Superior temporal gyrus (tissue), 1 donor: ENCODE data around the gene ATP7B.
"Not testable (repeated sequence)": the region's sequence is repeated elsewhere in the genome, so short reads cannot be mapped to it uniquely, and the experiment has no call there.

Experiments
- DNase-seq: peaks from one replicate; pipeline ENCODE4 v3.0.0-alpha.2; 2016; ENCODE audit errors: extremely low spot score

ATP7B gene

GRCh38 chr13:52010890-52011631, at the start of gene ATP7B:
Gene ATP7B (minus strand): TSS chr13:52011450. CDS start chr13:52011337, 113 bp downstream.
- DNase-seq: no peak

DNA sequence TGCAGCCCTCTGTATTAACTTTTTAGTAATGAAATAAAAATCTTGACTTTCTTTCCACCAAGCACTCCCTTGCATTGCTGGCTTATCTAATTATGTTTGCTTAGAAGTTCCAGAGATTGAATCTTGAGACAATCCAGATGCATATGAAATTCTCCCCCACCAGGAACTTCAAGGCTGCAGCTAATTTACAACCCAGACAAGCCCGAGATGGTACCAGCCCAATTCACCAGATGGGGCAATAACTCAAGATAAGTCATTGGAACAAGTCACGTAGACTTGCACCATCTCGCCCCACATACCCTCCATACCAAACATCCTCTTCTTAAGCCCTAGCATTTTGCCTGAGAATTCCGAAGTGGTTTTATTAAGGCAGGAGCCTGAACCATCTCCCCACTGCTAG, 42.2 kb upstream of the ATP7B start:
- no peak for DNase-seq

DNA sequence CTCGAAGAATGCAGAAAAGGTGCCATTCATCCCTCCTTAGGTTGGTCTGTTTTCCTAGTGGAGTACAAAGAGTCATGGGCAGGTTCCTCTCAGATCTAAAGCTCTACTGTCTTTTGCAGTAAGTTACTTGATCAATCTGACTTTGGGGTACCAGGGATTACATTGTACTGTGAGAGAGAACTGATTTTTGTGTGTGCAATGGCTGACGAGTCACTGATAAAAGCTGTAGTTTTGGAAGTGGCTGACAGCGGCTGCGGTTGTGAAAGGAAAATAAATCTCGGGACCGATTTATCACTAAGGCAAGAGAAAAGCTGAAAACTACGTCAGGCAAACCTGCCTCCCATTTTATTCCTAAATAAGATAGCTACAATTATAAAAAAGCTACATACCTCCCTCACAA, 40.1 kb upstream of the ATP7B start:
- DNase-seq: no peak

DNA sequence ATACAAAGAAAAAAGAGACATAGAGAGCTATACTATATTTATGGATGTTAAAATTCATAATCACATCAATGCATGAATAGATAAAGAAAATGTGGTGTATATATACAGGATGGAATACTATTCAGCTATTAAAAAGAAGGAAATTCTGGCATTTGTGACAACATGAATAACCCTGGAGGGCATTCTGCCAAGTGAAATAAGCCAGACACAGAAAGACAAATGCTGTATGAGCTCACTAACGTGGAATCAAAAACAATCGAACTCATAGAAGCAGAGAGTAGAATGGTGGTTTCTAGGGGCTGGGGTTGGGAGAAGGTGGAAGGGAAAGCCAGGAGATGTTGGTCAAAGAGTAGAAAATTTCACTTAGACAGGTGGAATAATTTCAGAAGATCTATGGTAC, 37.3 kb upstream of the ATP7B start:
- no peak for DNase-seq

- DNase-seq: no peak
Observed at GRCh38 chr13:52047463-52047862, 36.2 kb upstream of the ATP7B start.

GRCh38 chr13:52043675-52044074, 32.4 kb upstream of the ATP7B start:
- no peak for DNase-seq

DNA sequence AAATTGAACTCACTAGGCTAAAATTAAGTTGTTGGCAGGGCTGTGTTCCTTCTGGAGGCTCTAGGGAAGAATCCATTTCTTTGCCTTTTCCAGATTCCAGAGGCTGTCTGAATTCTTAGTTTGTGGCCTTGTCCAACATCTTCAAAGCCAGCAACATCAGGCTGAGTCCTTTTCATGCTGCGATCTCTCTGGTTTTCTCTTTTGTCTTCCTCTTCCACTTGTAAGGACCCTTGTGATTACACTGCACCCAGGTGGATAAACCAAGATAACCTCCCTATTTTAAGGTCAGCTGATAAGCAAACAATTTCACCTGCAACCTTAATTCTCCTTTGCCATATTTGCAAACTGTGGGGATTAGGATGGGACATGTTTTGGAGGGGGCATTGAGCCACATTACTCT, 24.8 kb upstream of the ATP7B start:
- no peak for DNase-seq

DNA sequence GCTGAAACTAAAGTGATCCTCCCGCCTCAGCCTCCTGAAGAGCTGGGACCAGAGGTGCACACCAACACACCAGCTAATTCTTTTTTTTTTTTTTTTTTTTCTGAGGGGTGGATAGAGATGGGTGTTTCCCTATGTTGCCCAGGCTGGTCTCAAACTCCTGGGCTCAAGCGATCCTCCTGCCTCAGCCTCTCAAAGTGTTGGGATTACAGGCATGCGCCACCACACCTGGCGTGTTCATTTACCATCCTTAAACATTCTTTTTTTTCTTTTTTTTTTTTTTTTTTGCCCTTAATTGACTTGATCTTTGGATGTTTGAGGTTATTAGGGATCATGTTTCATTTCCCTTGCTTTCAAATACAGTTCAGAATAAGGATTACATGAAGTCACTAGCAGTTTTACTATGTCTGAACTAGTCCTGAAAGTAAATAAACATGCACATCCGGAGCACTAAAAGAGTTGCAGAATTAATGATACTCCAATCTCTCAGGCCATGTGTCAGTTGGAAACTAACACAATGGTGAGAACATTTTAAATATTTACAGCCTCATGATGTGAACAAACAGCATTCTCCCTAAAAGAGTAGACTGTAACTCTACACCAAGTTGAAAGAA, 23.5 kb upstream of the ATP7B start:
- no peak for DNase-seq

GRCh38 chr13:52033039-52033438, 21.8 kb upstream of the ATP7B start:
- no peak for DNase-seq

DNA sequence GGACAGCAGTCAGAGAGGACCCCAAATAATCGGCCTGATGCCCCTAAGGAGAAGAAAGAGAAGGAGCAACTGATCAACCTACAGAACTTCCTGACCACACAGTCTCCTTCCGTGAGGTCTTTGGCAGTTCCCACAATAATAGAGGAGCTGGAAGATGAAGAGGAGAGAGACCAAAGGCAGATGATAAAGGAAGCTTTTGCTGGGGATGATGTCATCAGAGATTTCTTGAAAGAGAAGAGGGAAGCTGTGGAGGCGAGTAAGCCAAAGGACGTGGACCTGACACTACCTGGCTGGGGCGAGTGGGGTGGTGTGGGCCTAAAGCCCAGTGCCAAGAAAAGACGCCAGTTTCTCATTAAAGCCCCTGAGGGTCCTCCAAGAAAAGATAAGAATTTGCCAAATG, 19.2 kb upstream of the ATP7B start:
- not testable (repeated sequence) for DNase-seq

GRCh38 chr13:52029569-52029968, 18.3 kb upstream of the ATP7B start:
- DNase-seq: no peak

DNA sequence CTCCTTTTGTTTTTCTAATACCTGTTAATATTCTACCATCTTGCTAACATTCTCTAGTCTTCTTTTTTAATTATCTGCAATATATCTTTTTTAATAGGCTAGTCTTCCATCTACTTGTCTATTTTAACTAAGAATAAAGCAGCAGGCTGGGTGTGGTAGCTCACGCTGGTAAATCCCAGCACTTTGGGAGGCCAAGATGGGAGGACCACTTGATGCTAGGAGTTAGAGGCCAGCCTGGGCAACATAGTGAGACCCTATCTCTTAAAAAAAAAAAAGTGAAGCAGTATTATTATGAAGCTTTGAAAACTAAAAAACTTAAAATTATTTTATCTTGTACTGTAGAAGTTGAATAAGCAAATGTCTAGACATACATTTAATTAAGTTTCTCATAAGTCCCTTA, 16.6 kb upstream of the ATP7B start:
- no peak for DNase-seq

GRCh38 chr13:52026246-52026626, 15.0 kb upstream of the ATP7B start:
- no peak for DNase-seq

DNA sequence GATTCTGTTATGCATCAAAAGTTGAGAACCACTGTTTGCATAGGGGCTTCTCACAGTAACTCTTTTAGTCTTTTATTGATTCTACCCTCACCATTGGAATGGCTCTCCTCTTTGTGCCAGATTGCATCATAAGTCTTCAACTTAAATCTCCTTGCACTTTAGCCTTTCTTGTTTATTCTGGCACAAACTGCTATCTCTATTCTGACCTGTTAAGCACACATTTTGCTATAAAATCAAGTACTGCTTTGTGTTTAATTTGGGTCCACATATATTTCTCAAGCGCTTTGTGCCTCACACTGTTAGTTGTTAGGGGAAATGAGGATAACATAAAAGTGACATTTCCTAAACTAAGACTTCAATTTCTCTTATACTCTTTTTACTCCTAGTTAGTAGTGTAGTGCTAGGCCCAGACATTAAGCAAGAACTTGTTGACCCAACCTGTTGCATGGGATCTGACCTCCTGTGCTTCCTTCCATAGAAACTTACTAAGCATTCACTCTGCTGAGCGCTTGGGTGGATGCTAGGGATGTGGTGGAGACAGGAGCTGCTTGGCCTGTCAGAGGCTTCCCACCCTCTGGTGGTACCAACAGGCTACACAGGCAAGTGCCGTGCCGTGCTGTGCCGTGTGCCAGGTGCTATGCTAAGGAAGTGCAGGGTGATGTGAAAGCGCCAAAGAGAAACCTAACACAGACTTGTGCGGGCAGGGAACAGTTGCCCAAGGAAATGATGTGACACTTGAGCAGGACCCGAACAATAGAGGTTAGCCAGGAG, 14.4 kb upstream of the ATP7B start:
- DNase-seq: no peak

GRCh38 chr13:52024481-52024880, 13.2 kb upstream of the ATP7B start, which contains the start of gene UTP14C:
Gene UTP14C (plus strand): TSS chr13:52024691. CDS start chr13:52028805, 4,114 bp downstream.
- no peak for DNase-seq

GRCh38 chr13:52022356-52022755, 11.1 kb upstream of the ATP7B start:
- DNase-seq: no peak

DNA sequence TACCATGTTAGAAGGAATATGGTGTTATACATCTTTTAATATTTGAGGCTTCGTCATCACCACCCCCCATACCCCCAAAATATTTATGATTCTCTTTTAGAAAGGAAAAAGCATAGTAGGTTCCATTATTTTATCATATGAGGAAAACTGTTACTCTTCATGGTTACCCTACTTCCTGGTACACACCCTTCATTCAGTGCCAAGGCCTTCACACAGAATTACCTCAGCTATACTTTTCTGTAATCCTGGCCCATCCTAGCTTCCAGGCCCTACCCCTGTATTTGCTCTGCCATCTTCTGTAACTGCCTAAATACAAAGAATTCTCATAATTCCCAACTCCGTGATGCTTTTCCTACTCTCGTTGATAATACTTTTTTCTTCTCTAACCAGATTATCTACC, 8.9 kb upstream of the ATP7B start:
- DNase-seq: no peak

DNA sequence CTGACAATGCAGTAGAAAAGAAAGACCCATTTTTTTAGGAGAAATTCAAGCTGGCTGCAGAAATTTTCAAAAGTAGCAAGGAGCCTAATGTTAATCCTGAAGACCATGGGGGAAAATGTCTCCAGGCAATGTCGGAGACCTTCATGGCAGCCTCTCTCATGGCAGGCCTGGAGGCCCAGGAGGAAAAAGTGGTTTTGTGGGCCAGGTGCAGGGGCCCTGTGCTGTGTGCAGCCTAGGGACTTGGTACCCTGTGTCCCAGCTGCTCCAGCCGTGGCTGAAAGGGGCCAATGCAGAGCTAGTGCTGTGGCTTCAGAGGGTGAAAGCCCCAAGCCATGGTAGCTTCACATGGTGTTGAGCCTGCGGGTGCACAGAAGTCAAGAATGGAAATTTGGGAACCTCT, 5.0 kb upstream of the ATP7B start:
- no peak for DNase-seq

DNA sequence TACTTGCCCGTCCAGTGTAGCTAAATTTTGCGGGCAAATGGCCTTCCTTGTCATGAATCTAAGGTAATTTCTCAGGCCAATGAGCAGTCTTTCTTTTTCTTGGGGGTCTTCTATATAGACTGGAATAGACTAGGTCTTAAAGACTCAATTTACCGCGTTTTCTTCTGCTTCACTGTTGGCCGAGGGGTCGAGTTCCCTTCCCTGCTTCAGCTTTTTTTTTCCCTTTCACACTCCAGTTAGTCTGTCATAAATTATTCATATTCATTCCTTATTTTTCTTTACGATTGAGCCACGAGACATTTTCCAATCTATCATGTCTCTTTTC, 1.2 kb upstream of the ATP7B start:
- no peak for DNase-seq

DNA sequence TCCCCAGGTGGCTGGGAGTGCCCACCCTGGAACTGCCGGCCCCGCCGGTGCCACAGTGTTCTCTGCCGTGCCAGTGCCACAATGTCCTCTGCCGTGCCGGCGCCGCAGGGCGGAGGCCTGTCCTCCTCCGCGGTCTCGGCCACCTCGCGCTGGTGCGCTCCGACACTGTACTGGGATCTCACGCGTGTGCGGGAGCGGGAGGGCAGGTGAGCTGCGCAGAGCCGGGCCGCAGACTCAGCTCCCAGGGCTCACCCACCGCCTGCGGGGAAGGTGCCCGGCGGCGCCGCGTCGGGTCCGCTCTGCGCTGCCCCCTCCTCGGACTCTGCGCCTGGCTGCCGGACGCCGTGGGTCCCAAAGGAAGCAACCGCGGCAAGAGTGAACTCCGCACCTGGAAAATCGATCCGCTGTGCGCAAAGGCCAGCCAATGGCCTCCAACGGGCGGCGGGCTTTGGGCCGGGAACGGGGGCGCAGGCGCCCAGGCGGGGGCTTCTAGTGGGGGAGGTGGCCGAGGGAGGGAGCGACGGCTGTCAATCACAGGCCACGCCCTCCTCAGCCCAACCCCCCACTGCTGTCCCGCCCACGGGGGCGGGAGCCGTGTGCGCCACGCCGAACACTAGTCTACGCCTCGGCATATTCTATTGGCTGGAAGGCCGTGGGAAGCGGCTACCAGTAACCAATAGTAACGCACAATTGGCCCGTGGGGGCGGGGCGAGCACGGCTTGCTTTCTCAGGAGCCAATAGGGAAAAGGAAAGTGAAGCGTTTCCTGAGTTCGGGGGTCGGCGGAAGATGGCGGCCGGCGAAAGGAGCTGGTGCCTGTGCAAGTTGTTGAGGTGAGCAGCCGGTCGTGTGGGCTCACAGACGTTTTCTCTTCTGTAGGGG, 622 bp upstream of the ATP7B start, which contains the start of gene ALG11:
ALG11 (plus strand) TSS at position 767 of the 880 bp plus-strand sequence; CDS start at position 788, 21 bp downstream.
- peak; percentile 100 for DNase-seq

DNA sequence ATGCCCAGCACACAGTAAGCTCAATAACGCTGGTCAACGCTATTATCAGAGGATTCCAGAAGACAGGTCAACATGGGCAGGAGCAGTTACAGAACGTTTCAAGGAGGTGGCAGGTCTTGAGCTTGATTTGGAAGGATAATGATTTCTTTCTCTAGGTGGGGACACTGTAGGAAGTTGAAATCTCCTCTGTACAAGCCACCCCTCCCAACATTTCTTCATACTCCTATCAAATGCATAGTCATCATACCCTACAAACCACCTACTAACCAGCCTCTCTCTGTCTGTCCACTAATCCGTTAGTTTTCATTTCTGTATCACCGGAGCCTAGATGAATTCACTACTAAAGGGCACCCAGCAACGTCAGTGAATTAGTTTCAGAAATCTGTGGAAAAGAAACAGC, 1.3 kb downstream of the ATP7B start:
- DNase-seq: no peak
